ENCODE results near the gene OSTM1.

OSTM1 gene

DNA sequence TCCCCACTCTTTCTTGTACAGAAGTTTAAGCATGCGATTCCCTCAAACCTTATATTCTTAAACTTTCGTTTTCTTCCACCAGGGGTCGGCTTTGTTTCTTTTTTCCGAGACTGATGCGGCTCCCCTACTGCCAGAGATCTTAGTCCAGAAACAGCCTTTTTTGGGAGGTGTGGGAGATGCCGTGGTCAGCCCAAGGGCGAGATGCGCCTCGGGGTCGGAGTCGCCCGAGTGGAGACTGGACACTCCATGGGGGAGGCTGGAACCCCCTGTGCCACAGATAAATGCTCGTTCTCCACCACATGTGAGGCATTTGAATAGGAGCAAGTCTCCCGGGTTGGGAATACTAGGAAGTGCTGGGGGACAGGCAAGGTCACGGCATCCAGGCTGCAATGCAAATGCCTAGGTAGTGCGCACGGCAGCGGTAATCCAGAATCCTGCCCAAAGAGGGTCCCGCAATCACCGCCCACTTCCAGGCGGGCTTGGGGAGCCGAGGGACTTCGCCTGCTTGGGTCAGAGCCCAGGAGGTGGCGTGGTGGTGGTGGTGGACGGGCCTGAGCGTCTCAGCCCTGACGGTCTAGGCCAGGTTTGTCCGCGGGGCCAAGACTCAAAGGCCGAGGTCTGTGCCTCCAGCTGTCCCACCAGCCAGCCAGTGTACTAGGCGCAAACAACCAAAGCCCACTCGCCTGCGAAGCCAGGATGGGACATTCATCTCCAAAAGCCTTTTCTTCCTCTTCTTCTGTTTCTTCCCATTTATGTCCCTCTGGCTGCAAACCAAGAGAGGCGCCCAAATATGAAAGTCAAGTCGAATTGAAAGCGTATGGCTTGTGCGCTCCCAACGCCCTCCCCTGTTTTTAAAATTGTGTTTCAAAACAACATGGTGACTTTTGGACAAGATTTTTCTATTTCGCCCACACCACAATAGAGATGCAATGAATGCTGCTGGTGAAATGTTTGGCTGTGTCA is 39.3 kb upstream of the OSTM1 start:
- no peaks in the 10 kb centered on the region for H3K9me3 Mint-ChIP-seq
- ATAC-seq, result no peak
- H3K4me1 Mint-ChIP-seq, result peaks cover 46% of the 10 kb centered on the region
- H3K4me3 Mint-ChIP-seq, result peak overlapping the region; percentile 46
- no peak overlapping the region for H3K27ac Mint-ChIP-seq
- peaks cover 92% of the 10 kb centered on the region for H3K27me3 Mint-ChIP-seq
- no peaks in the 10 kb centered on the region for H3K36me3 Mint-ChIP-seq

DNA sequence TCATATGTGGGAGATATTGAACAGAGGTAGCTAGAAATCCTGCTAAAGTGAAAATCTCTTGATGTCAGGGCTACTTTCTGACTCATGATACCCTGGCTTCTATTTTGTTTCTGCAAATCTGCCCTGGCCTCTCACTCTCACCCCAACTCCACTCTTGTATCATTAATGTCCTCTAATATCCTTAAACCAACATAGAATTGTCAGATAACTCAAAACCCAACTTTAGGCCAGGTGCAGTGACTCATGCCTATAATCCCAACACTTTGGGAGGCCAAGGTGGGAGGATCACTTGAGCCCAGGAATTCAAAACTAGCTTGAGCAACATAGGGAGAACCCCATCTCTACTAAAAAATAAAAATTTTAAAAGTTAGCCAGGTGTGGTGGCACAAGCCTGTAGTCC is 33.8 kb upstream of the OSTM1 start:
- no peak overlapping the region for H3K27ac Mint-ChIP-seq
- ATAC-seq, result no peak
- H3K9me3 Mint-ChIP-seq, result no peaks in the 10 kb centered on the region
- no peaks in the 10 kb centered on the region for H3K36me3 Mint-ChIP-seq
- no peak overlapping the region for H3K4me3 Mint-ChIP-seq
- peaks cover 3% of the 10 kb centered on the region for H3K4me1 Mint-ChIP-seq
- peaks cover 44% of the 10 kb centered on the region for H3K27me3 Mint-ChIP-seq

DNA sequence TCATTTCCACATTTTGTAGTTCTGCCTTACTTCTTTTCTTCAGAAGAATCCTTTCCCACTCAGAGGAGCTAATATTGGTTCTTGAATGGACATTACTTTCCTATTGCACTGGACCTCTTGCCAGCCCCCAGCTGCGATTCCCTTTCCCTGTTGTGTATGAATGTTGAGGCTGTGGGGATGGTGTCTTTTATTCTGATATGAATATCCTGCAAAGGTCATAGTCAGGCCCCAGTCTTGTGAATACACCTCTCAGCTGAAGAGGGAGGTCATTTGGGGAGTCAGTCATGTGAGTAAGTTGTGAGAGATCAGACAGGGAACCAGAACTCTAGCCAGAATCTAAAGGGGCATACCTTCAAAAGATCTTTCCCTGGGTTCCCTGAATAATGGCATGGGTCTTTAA is 32.6 kb upstream of the OSTM1 start:
- H3K27me3 Mint-ChIP-seq, result peaks cover 32% of the 10 kb centered on the region
- H3K4me1 Mint-ChIP-seq, result no peaks in the 10 kb centered on the region
- no peak overlapping the region for H3K4me3 Mint-ChIP-seq
- no peak for ATAC-seq
- H3K9me3 Mint-ChIP-seq, result no peaks in the 10 kb centered on the region
- H3K27ac Mint-ChIP-seq, result no peak overlapping the region
- no peaks in the 10 kb centered on the region for H3K36me3 Mint-ChIP-seq

DNA sequence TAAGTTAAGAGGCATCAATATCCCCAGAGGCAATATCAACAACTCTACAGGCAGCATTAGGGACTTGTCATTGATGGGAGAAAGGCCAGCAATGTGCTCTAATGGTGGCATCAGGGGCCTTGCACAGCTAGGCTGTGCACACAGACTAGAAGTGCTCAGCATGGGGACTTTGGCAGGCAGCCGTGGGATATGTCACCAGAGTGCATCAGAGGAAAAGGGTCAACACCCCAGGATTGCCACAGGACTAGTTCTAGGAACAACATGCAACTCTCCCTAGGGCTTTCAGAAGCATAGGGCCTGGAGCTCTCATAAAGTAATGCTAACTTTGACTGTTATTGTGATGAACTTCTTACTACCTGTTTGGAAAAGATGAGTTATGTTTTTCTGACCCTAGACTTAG is 32.2 kb upstream of the OSTM1 start:
- Mint-ChIP-seq H3K4me1 (no peaks in the 10 kb centered on the region), H3K9me3 (no peaks in the 10 kb centered on the region), H3K27ac (no peak overlapping the region), H3K4me3 (no peak overlapping the region), H3K36me3 (no peaks in the 10 kb centered on the region), H3K27me3 (peaks cover 27% of the 10 kb centered on the region)
- no peak for ATAC-seq

DNA sequence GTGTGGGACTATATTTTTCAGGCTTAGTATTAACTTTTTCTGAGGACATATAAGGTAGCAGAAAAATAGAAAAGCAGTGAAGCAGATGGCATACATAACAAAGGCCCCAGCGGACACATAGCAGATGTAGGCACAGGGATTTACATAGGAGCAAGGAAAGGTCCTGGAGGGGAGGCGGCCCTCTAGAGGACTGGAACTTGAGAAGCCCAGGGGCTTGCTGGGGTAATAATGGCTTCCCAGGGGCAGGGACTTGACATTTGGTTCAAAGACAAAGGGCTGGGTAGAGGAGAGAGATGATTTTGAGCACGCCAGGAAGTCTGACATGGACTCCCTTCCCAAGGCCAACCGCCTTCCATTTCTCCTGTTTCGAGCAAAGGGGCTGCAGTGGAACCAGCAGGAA is 31.7 kb upstream of the OSTM1 start:
- ATAC-seq, result no peak
- no peak overlapping the region for H3K27ac Mint-ChIP-seq
- no peak overlapping the region for H3K4me3 Mint-ChIP-seq
- no peaks in the 10 kb centered on the region for H3K9me3 Mint-ChIP-seq
- peaks cover 23% of the 10 kb centered on the region for H3K27me3 Mint-ChIP-seq
- no peaks in the 10 kb centered on the region for H3K4me1 Mint-ChIP-seq
- no peaks in the 10 kb centered on the region for H3K36me3 Mint-ChIP-seq

DNA sequence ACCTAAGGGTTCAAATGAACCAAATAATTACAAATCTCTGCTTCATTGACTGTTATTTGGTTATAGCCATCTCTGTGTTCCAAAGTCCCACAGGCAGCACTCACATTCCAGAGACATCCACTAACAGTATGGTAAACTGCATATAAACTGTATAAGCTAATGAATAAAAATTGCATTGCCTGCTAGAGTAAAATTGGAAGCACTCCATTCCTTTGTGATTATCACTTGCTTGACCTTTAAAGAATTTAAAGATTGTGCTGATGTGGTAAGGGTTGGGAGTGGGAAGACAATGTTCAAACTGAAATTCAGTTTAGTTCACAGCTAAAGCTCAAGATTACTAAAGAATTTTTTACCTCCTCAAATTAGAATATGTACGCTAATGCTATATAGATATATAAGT is 31.0 kb upstream of the OSTM1 start:
- no peak for ATAC-seq
- H3K4me1 Mint-ChIP-seq, result no peaks in the 10 kb centered on the region
- H3K36me3 Mint-ChIP-seq, result no peaks in the 10 kb centered on the region
- H3K27me3 Mint-ChIP-seq, result peaks cover 16% of the 10 kb centered on the region
- no peaks in the 10 kb centered on the region for H3K9me3 Mint-ChIP-seq
- H3K4me3 Mint-ChIP-seq, result no peak overlapping the region
- no peak overlapping the region for H3K27ac Mint-ChIP-seq

DNA sequence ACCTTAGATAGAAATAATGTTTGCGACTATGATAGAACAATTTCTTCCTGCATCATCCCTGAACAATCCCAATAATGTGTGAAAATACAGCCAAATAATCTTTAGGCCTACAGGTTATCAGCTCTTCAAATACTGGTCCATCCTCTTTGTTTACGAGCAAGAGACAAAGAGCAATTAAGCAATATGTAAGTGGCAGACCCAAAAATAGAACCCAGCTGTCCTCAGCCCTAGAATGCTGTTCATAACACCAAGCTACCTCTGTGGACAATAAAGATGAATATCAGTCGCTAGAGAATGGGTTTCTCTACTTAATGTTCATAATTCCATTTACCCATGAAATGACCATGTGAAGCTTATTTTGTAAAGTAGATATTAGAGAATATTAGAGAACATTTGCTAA is 28.4 kb upstream of the OSTM1 start:
- no peaks in the 10 kb centered on the region for H3K4me1 Mint-ChIP-seq

DNA sequence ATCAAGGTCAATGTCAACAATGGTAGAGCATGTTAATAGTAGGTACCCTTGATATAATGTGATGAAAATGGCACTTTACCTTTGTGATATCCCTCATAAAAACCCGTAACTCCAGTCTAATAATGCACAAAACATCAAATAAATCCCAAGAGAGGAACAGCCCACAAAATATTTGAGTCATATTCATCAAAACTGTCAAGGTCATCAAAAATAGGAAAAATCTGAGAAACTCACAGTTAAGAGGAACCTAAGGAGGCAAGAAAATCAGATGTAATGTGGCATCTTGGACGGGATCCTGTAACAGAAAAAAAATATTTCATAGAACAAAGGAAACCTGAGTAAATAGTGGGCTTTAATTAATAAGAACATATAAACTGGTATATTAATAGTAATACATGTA is 25.5 kb upstream of the OSTM1 start:
- ATAC-seq, result no peak
- Mint-ChIP-seq H3K36me3 (no peaks in the 10 kb centered on the region), H3K4me3 (no peak overlapping the region), H3K4me1 (no peaks in the 10 kb centered on the region), H3K27ac (no peak overlapping the region), H3K27me3 (peaks cover 32% of the 10 kb centered on the region), H3K9me3 (no peaks in the 10 kb centered on the region)

More for the DNA sequence above, 28.4 kb upstream of the OSTM1 start:
- Mint-ChIP-seq H3K9me3 (no peaks in the 10 kb centered on the region), H3K27me3 (peaks cover 2% of the 10 kb centered on the region), H3K36me3 (no peaks in the 10 kb centered on the region), H3K4me3 (no peak overlapping the region), H3K27ac (no peak overlapping the region)
- no peak for ATAC-seq

DNA sequence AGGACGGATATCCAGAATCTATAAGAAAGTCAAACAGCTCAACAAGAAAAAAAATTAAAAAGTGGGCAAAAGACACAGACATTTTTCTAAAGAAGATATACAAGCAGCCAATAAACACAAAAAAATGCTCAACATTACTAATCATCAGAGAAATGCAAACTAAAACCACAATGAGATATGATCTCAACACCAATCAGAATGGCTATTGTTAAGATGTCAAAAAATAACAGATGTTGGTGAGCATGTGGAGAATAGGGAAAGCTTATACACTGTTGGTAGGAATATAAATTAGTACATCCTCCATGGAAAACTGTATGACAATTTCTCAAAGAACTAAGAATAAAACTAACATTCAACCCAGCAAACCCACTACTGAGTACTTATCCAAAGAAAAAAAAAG is 23.3 kb upstream of the OSTM1 start:
- no peak for ATAC-seq
- Mint-ChIP-seq H3K27me3 (peaks cover 33% of the 10 kb centered on the region), H3K27ac (no peak overlapping the region), H3K4me3 (no peak overlapping the region), H3K9me3 (no peaks in the 10 kb centered on the region), H3K36me3 (no peaks in the 10 kb centered on the region), H3K4me1 (no peaks in the 10 kb centered on the region)

DNA sequence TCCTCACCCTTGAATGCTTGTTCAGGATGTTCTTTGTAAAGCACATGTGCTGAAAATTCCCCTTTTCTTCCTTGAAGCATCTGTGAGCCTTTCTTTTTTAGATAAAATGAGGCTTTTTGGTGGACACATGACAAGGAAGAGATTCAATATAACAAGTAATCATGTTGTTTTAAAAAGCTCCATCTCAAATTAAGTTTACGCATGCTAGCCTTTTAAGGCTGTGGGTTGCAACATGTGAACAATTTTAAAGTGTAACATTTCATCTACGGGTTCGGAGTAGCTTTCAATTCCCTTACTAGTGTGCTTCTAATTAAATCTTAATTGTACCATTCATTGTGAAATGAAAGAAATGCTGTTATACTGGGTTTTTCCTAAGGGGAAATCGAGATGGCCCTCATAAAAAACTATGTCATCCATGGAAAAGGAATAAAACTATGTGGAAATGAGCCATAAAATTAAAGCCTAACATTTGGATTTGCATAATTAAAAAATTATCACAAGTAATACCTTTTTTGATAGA is 19.3 kb upstream of the OSTM1 start:
- Mint-ChIP-seq H3K9me3 (no peaks in the 10 kb centered on the region), H3K36me3 (no peaks in the 10 kb centered on the region), H3K4me1 (no peaks in the 10 kb centered on the region), H3K27me3 (peaks cover 33% of the 10 kb centered on the region), H3K4me3 (no peak overlapping the region), H3K27ac (no peak overlapping the region)
- ATAC-seq, result no peak

DNA sequence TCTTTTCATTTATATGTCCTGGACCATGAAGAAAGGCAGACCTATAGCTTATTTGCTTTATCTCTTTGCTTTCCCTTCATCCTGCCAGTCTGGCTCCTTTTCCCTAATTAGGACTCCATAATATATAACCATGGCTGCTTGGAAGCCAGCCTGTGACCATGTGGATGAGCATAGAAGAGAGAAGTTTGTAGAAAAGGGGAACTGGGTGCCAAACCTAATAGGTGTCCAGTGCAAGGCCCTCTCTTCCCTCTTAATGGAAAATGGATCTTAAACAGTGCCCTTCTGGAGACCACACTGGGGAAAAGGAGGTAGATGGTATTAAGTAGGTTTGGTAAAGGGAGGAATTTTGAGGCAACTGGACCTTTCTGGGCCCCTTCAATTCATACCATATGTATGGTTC is 16.7 kb upstream of the OSTM1 start:
- Mint-ChIP-seq H3K27ac (no peak overlapping the region), H3K4me1 (no peaks in the 10 kb centered on the region), H3K9me3 (no peaks in the 10 kb centered on the region), H3K36me3 (no peaks in the 10 kb centered on the region), H3K27me3 (peaks cover 21% of the 10 kb centered on the region), H3K4me3 (no peak overlapping the region)
- no peak for ATAC-seq

DNA sequence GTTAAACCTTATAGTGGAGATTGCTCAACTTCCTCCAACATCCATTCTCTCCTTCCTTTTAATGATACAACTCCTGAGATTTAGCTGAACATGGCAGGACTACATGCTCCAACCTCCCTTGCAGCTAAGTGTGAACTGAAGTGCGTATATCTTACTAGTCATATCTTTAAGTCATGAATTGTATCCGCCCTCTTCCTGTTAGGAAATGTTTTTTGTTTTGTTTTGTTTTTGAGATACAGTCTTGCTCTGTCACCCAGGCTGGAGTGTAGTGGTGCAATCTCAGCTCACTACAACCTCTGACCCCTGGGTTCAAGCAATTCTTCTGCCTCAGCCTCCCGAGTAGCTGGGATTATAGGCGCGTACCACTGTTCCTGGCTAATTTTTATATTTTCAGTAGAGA is 8.8 kb upstream of the OSTM1 start:
- H3K36me3 Mint-ChIP-seq, result no peaks in the 10 kb centered on the region
- H3K4me1 Mint-ChIP-seq, result no peaks in the 10 kb centered on the region
- no peaks in the 10 kb centered on the region for H3K9me3 Mint-ChIP-seq
- no peak overlapping the region for H3K4me3 Mint-ChIP-seq
- ATAC-seq, result no peak
- H3K27ac Mint-ChIP-seq, result no peak overlapping the region
- peaks cover 43% of the 10 kb centered on the region for H3K27me3 Mint-ChIP-seq

DNA sequence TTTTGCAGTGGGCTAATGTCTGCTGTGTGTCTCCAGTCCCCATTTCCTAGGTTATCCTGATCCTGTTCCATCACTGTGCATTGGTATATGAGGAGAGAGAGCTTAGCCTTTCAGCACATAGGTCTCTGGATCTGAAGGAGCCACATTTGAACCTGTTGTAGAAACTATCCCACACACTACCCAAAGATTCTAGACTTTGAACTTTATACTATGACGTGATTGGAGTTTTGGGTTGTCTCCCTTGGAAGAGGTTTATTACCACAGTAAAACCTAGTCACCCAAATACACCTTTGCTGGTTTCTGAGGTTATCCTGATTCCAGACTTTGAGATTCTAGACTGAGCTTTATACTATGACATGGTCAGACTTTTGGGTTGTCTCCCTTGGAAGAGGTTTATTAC is 8.0 kb upstream of the OSTM1 start:
- no peak for ATAC-seq
- H3K4me3 Mint-ChIP-seq, result no peak overlapping the region
- H3K4me1 Mint-ChIP-seq, result no peaks in the 10 kb centered on the region
- no peaks in the 10 kb centered on the region for H3K36me3 Mint-ChIP-seq
- no peak overlapping the region for H3K27ac Mint-ChIP-seq
- peaks cover 43% of the 10 kb centered on the region for H3K27me3 Mint-ChIP-seq
- no peaks in the 10 kb centered on the region for H3K9me3 Mint-ChIP-seq

DNA sequence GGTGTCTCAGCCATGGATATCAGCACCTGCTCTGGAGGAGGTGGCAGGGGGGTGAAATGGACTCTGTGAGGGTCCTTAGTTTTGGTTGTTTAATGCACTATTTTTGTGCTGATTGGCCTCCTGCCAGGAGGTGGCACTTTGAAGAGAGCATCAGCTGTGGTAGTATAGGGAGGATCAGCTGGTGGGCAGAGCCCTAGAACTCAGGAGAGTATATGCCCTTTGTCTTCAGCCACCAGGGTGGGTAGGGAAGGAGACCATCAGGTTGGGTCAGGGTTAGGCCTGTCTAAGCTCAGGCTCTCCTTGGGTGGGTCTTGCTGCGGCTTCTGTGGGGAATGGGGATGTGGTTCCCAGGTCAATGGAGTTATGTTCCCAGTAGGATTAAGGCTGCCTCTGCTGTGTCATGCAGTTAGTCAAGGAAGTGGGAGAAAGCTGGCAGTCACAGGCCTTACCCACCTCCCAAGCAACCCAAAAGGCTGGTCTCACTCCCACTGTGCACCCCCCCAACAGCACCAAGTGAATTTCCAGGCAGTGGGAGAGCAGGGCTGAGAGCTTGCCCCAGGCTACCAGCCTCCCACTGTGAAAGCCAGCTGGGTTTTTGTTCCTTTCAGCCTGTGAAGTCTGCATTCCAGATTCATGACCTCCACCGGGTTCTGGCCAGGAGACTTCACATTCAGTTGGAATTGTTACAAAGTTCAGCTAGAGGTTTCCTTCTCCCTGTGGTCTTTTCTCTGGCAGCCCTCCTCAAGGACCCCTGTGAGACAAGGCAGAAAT is 5.7 kb upstream of the OSTM1 start:
- ATAC-seq, result no peak
- Mint-ChIP-seq H3K9me3 (no peaks in the 10 kb centered on the region), H3K4me1 (peaks cover 9% of the 10 kb centered on the region), H3K27me3 (peaks cover 25% of the 10 kb centered on the region), H3K4me3 (no peak overlapping the region), H3K27ac (no peak overlapping the region), H3K36me3 (no peaks in the 10 kb centered on the region)

DNA sequence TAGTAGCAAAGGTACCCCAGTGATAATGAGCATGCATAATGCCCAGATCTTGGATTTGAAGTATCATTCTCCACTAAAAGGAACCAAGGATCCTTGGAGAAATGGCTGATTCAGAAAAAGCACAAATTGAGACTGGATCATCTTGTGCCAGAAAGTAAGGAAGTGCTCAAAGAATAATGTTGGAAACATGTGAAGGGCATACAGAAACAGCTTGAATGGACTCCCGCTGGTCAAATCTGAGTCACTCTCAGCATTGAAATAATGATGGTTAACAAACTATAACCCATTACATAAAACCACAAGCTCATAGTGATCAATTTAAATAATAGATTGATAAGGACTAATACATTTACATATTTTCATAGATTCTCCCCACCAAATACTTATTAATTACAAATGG is 3.6 kb upstream of the OSTM1 start:
- H3K36me3 Mint-ChIP-seq, result no peaks in the 10 kb centered on the region
- no peak for ATAC-seq
- no peak overlapping the region for H3K4me3 Mint-ChIP-seq
- H3K9me3 Mint-ChIP-seq, result no peaks in the 10 kb centered on the region
- peaks cover 18% of the 10 kb centered on the region for H3K4me1 Mint-ChIP-seq
- H3K27ac Mint-ChIP-seq, result no peak overlapping the region
- H3K27me3 Mint-ChIP-seq, result peaks cover 22% of the 10 kb centered on the region

DNA sequence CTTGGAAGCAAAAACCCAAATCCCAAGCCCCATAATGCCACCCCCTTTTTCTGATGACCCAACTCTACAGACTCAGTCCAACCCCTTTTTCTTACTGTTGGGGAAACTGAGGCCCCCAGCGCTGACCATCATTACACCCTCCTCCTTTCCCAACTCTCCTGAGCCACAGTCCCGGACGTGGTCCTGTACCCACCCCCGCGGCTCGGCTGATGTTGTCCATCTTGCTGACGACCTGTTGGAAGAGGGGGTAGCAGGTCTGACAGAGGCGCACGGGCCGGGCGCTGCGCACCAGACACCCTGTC is 533 bp downstream of the OSTM1 start:
- peak; percentile 55 for ATAC-seq
- H3K4me3 Mint-ChIP-seq, result peak overlapping the region; percentile 89
- no peaks in the 10 kb centered on the region for H3K9me3 Mint-ChIP-seq
- H3K27ac Mint-ChIP-seq, result peak overlapping the region; percentile 86
- no peaks in the 10 kb centered on the region for H3K27me3 Mint-ChIP-seq
- no peaks in the 10 kb centered on the region for H3K36me3 Mint-ChIP-seq
- peaks cover 23% of the 10 kb centered on the region for H3K4me1 Mint-ChIP-seq

All from stimulated activated memory B cell treated with anti-CD40 and anti-IgM and Interleukin-4, amounts not matched to agents 10 μg/mL and 1 μg/mL and 100 μg/mL, for 72 hours (primary cell).